AG08396 (cell line): ENCODE results near the gene SCARB1.

Source experiments
- DNase-seq: peaks from one replicate; pipeline ENCODE4 v3.0.0; 2012; ENCODE audit warnings: low spot score, mixed read lengths

SCARB1 gene

GRCh38 chr12:124821252-124822200 lies 42.1 kb downstream of the SCARB1 start:
- no peak for DNase-seq

GRCh38 chr12:124820199-124820598 lies 43.5 kb downstream of the SCARB1 start:
- no peak for DNase-seq

GRCh38 chr12:124819525-124819924 lies 44.1 kb downstream of the SCARB1 start:
- DNase-seq = no peak

- DNase-seq = no peak
These were observed 44.6 kb downstream of the SCARB1 start for GRCh38 chr12:124819080-124819479.

- DNase-seq = no peak
These were observed 46.3 kb downstream of the SCARB1 start for GRCh38 chr12:124817076-124818000.

GRCh38 chr12:124816295-124816854 lies 47.3 kb downstream of the SCARB1 start:
- no peak for DNase-seq

- no peak for DNase-seq
These were observed 48.7 kb downstream of the SCARB1 start for GRCh38 chr12:124814741-124815613.

GRCh38 chr12:124813782-124814181 lies 49.9 kb downstream of the SCARB1 start:
- DNase-seq = no peak

- no peak for DNase-seq
These were observed 50.7 kb downstream of the SCARB1 start for GRCh38 chr12:124812979-124813378.

- no peak for DNase-seq
These were observed 51.3 kb downstream of the SCARB1 start for GRCh38 chr12:124812356-124812755.

GRCh38 chr12:124811633-124812032 lies 52.0 kb downstream of the SCARB1 start:
- DNase-seq = no peak

- peak; percentile 74 for DNase-seq
These were observed 53.8 kb downstream of the SCARB1 start for GRCh38 chr12:124809878-124810277.

- no peak for DNase-seq
These were observed 54.3 kb downstream of the SCARB1 start for GRCh38 chr12:124809391-124809790.

- no peak for DNase-seq
These were observed 55.4 kb downstream of the SCARB1 start for GRCh38 chr12:124808272-124808671.

GRCh38 chr12:124805876-124806668 lies 57.6 kb downstream of the SCARB1 start:
- DNase-seq = no peak

GRCh38 chr12:124805050-124805449 lies 58.6 kb downstream of the SCARB1 start:
- DNase-seq = no peak

GRCh38 chr12:124804011-124804621 lies 59.5 kb downstream of the SCARB1 start:
- DNase-seq = peak; percentile 69

- no peak for DNase-seq
These were observed 61.3 kb downstream of the SCARB1 start for GRCh38 chr12:124802361-124802760.

- DNase-seq = no peak
These were observed 63.2 kb downstream of the SCARB1 start for GRCh38 chr12:124800506-124800905.

GRCh38 chr12:124797321-124797720 lies 66.3 kb downstream of the SCARB1 start:
- no peak for DNase-seq
